Midbrain (tissue), 1 donor: ENCODE data around the gene USH1G.
"Not testable (repeated sequence)": the region's sequence is repeated elsewhere in the genome, so short reads cannot be mapped to it uniquely, and the experiment has no call there.

Source experiments
- DNase-seq: peaks from one replicate; lab custom pipeline; 2025; lab: John Stamatoyannopoulos, UW

Gene USH1G

GRCh38 chr17:74930535-74931036 is 7.5 kb upstream of the USH1G start:
- no peak for DNase-seq

GRCh38 chr17:74928786-74929185 is 5.7 kb upstream of the USH1G start:
- no peak for DNase-seq

- DNase-seq, result no peak
These were observed 2.2 kb upstream of the USH1G start for GRCh38 chr17:74925242-74925641.

GRCh38 chr17:74924250-74924948 is 1.3 kb upstream of the USH1G start, which contains the start of gene OTOP2:
Gene OTOP2, plus strand, starts transcription at chr17:74924273. Its CDS starts 360 bp downstream, at chr17:74924633.
- DNase-seq, result no peak

GRCh38 chr17:74923538-74924249 is 639 bp upstream of the USH1G start:
- peak; percentile 19 for DNase-seq

- DNase-seq, result no peak
These were observed 883 bp downstream of the USH1G start for GRCh38 chr17:74922172-74922571.

GRCh38 chr17:74921769-74922168 is 1.3 kb downstream of the USH1G start:
- no peak for DNase-seq

- DNase-seq, result no peak
These were observed 1.9 kb downstream of the USH1G start for GRCh38 chr17:74921026-74921681.

- DNase-seq, result no peak
These were observed 2.4 kb downstream of the USH1G start for GRCh38 chr17:74920642-74921025.

- DNase-seq, result no peak
These were observed 2.8 kb downstream of the USH1G start for GRCh38 chr17:74920306-74920620.

GRCh38 chr17:74919440-74920305 is 3.4 kb downstream of the USH1G start:
- DNase-seq, result peak; percentile 6

GRCh38 chr17:74918906-74919305 is 4.1 kb downstream of the USH1G start:
- no peak for DNase-seq

GRCh38 chr17:74917430-74917829 is 5.6 kb downstream of the USH1G start:
- DNase-seq, result no peak

- no peak for DNase-seq
These were observed 6.2 kb downstream of the USH1G start for GRCh38 chr17:74916851-74917199.

- no peak for DNase-seq
These were observed 6.8 kb downstream of the USH1G start for GRCh38 chr17:74916136-74916850.

- DNase-seq, result not testable (repeated sequence)
These were observed 11.6 kb downstream of the USH1G start for GRCh38 chr17:74911423-74911822.

GRCh38 chr17:74909097-74909496 is 14.0 kb downstream of the USH1G start:
- DNase-seq, result not testable (repeated sequence)

- no peak for DNase-seq
These were observed 16.0 kb downstream of the USH1G start for GRCh38 chr17:74907012-74907411.

GRCh38 chr17:74906214-74906793 is 16.8 kb downstream of the USH1G start:
- not testable (repeated sequence) for DNase-seq

- no peak for DNase-seq
These were observed 18.2 kb downstream of the USH1G start for GRCh38 chr17:74904687-74905409.
